HG03025 (cell line): Measurements from ENCODE around the gene COL4A1.

Experiments
- ATAC-seq: cut with Tn5 transposase; IDR thresholded peaks from one replicate; pipeline ENCODE4 v1.9.1; 2021; ENCODE audit warnings: mild to moderate bottlenecking, moderate library complexity; ENCODE audit not compliant: unreplicated experiment, low FRiP score

The COL4A1 gene

DNA sequence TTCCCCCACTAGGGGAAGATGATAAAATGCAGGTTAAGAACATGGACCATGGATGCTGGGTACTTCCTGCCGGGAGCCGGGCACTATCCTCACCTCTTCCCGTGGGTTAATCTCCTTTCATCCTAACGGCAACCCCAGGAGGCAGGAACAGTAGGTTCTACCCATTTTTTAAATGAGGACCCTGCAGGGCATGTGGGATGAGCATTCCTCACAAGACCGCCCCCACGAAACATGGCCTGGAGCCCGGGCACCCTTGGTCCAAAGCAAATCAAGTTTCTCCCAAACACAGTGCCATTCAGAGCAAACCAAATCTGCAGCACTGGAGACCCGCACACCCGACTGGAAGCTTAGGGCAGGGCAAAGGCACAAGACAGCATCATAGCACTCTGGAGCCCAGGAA, 35.5 kb upstream of the COL4A1 start:
- ATAC-seq = no peak

DNA sequence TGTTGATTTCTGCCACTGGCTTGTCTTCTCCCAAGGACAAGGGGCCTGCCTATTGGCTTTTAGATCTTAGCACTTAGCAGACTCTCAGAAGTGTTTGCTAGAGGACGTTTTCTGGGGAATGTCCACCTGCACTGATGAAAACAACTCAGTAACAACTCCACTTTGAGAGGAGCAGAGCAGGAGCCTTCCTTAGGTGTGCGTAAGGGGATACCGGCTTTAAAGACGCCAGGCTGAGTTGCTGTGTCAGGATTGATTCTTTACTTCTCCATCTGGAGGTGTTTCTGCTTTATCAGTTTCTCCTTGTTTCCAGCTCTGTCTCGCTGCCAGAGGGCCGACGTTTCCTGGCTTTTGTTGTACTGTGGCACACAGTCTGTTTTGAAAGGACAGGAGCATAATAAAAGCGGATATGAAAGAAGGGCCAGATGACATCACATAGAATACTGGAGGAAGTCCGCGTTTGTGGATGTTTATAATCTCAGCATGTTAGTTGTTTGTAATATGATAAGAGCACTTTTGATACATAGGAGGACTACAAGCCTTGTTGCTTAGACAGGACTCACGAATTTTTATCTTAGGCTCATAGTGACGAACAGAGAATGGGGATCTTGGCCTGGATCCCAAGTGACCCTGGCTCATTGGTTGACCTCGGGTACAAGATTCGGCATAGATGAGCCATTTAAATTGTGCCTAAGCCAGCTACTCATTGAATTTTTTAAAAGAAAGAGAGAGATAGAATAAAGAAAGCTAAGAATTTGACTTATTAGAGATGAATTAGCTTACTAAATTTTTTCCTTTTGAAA, 34.7 kb upstream of the COL4A1 start:
- no peak for ATAC-seq

DNA sequence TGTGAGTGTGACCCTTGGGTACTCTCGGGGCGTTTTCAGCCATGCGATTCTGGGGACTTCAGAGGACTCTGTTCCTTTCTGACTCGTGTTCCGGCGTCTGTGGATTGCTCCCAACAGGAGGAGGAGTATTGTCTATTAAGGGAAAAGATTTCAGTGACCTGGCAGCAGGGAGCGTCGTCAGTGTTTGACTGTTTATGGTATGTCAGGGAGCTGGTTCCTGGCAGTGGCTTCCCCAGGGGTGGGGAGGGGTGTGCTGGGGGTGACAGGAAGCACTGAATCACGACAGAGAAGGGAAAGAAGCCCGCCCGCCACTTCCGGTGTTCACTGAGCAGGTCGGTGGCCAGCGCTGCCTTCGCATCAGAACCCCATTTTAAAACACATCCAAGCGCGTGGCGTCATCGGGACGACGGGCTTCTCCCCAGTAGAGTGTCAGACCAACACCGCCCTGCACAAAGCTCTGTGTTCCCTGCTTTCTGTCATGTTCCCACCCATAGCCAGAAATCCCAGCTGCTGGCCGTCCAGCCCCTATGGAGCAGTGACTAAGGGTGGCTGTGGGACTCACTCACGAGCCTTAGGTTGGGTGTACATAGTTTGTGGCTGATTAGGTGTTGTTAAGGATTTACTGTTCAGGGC, 34.0 kb upstream of the COL4A1 start:
- ATAC-seq = no peak

DNA sequence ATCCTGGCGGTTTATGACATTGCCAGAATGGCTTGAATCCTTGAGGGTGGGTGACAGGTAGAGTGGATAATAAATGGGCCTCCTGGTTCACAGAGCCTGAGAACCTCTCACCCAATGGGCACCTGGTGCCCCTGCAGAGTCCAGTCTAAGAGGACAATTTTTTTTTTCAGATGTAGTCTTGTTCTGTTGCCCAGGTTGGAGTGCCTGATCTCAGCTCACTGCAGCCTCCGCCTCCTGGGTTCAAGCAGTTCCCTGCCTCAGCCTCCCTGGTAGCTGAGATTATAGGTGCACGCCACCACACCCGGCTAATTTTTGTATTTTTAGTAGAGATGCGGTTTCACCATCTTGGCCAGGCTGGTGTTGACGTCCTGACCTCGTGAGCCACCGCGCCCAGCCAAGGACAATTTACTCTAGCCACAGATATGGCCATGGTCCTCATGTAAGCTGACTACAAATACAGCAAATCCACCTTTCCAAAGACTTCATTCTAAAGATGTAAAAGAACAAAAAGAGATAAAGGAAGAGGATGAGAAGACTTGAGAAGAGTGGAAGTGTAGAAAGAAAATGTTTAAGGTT, 33.1 kb upstream of the COL4A1 start:
- ATAC-seq = no peak

DNA sequence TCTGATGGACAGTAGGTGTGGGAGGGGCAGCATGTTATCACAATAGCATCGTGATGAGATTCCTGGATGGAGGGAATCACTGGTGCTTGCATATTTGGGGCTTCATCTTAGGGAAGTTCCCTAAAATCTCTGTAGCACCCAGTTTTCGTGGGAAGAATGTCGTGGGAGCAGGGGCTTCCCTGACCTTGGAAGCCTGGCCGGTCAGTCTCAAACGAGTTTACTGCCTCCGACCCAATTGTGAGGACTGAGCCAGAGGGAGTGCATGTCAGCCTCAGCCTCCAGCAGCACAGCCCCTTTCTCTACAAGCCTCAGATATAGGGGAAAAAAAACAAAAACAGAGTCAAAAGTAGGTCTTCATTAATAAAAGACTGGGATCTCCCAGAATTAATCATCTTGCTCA, 32.3 kb upstream of the COL4A1 start:
- ATAC-seq = no peak

DNA sequence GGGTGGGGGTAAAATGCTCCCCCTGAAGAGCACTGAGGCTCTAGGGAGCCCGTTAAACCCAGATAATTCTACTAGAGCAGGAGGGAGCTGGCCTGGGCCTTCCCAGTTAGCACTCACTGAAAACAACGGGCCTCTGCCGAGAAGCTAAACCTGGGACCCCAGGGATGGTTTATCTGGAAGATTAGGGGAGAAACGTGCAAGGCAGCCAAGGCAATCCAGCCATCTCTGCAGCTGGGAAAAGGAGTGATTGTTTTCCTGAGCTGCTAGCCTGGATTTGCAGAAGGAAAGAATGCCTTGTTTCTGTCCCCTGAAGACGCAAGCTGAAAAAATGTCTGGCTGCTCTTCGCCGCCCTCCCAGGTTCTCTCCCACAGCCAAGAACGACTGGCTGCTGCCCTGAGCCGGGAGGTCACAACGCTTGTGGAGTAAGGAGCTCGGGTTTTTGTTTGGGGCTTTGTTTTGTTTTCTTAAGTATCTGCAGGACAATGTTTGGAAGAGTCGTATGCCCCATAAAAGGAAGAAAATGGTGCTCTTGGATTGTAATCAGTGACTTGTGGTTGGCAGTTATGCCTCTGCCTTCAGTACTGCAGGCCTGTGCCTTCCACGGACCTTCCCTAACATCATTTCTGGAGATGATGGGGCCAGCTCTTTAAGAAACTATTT, 31.6 kb upstream of the COL4A1 start:
- ATAC-seq = no peak

DNA sequence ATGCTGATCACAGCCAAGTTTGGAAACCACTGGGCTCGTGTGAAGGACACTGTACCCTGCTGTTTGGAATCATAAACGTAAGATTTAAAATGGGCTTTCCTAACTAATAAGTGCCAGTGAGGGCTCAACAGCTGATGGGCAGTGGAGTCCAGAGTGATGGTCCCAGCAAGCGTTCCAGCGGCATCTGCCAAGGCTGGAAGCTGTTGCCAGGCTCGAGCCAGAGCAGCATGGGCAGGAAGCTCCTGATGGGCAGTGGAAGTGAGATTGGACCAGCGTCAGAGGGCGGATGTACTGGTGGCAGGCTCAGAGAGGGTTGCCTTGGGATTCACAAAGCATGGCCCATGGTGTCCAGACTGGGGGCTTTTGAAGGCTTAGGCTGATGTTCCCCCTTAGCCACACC, 30.3 kb upstream of the COL4A1 start:
- no peak for ATAC-seq

DNA sequence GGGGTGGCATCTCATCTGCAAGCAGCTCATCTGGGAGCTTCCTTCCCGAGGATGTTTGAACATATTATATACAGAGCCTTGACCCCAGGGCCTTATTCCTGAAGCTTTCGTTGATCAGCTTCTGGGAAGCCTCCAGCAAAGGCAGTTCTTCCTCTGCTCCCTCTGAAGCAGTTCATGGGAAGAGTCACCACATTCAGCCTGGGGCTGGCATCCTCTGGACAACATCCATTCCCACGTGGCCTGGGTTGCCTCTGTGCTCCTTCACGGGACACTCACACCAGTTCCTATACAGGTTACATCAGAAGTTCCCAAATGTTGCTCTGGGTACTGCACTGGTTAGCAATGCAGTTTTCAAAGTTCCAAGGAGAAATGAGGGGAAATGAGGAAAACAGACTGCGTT, 29.7 kb upstream of the COL4A1 start:
- no peak for ATAC-seq

DNA sequence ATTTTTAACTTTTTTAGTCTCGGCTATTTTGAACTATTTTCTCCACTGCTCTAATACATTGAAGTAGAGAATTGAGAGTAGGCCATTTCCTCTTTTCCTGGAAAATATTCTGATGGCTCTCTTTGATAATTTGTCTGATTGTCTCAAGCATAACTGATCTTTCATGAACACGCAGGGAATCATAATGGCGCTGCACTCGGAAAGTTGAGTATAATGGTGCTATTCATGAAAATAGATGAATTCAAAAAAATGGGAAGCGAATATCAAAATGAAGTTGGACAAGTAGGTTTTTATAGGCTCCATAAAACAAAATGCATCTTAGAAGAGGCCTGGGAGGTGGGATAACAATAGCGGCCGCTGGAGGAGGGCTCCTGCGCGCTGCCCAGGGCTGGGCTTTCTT, 29.2 kb upstream of the COL4A1 start:
- no peak for ATAC-seq

DNA sequence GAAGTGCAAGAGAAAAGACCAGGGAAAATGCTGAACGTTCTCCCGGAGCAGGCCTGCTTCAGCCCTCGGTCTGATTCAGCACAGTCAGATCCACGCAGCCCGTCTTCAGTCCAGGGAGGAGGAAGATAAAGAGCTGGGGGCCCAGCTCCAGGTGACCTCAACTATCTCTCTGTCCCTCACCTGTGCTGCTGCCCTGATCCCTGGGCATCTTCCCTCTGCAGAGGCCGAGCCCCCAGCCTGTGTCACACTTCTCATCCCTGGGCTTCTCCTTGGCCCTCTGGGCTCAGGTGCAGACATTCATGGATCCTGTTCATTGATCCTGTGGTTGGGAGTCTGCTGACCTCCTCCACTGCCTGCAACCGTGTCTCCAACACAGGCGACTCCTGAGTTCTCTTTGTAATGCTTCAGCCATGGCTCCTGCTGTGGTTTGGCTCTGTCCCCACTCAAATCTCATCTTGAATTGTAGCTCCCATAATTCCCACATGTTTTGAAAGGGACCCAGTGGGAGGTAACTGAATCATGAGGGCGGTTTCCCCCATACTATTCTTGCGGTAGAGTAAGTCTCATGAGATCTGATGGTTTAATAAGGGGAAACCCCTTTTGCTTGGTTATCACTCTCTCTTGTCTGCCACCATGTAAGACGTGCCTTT, 28.0 kb upstream of the COL4A1 start:
- ATAC-seq = no peak

DNA sequence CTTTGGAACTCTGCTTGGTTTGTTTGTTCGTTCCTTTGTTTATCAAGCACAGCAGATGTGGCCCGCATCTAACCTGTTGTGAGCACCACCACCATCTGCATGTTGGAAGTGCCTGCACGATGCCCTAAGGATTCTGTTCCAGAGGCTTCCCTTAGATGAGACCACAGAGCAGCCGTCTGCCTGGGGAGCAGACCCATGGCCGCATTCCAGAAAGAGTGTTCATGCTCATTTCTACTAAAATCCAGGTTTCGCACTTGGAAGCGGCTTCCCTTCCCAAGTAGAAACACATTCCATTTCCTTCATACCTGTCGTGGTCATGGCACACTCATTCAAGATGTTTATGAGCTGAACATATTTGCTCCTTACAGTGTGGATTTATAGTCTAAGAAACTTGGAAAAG, 27.3 kb upstream of the COL4A1 start:
- ATAC-seq = no peak

DNA sequence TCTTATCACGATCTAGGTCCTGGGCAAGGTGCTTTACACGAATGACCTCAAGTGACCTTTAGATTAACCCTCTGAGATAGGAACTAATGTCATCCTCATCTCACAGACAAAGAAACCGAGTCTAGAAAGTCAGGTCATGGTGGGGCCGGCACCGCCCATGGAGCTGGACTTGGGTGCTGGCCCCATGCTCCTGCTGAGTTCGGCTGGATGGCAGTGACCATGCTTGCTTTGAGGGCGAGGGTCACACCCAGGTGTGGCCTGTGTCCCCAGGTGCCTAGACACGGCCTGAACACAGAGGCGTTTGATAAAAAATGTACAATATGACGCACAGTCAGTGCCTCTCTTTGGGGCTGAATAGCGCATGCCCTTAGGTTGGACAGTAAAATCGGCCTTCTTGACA, 26.9 kb upstream of the COL4A1 start:
- no peak for ATAC-seq

DNA sequence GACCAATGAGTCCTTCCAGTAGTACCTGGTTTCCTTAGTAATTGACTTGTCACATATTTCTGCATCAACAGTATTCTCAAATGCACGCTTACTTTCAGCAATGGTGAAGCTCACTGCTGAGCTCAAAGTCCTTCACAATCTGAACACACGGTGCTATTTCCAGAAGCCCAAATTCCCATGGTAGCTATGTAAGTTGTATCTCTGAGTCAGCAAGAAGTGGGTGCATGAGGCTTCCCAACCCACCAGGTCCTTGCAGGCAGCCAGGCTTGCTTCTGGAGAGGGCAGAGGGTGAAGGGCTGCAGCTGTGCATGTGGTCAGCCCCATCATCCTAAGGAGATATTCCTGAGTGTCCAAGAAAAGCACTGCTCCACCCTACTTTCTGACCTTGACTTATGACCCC, 25.8 kb upstream of the COL4A1 start:
- ATAC-seq = no peak

DNA sequence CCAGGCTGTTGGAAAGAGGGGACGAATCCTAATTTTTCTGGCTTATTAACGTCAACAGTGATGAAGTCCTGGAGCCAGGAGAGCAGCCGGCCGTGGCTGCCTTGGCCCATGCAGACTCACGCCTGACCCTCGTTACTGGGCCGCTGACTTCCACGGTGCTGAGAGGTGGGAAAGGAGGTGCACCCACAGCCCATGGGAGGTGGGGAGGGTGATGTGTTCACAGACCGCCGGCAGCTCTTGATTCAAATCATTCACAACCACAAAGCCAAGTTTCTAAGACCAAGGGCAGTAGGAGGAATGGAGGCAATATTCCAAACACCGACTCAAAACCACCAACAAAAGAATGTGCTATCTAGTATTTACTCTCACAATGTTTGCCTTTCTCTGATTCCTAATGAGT, 24.4 kb upstream of the COL4A1 start:
- no peak for ATAC-seq

DNA sequence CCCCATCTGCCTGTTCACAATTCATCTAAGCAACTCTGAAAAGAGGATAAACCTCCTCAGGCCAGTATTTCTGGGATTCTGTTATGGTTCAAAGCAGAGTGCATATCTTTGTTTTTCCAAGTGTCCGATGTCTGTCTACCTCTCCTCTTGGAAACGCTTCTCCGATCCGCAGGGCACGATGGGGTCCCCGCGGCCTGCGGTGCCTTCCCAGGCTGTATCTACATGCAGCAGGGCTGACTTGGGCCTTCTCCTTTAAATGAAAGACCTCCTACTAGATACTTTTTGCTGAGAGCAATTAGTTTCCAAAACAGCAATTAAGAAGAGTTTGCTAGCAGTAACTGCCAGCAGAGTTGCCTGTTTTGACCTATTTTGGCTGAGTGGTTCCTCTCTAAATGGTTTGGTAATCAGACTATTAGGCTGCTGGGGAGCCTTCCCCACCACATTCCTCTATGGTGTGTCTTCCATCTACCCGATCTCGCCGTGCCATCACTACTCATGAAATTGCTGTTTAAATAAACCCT, 23.6 kb upstream of the COL4A1 start:
- no peak for ATAC-seq

DNA sequence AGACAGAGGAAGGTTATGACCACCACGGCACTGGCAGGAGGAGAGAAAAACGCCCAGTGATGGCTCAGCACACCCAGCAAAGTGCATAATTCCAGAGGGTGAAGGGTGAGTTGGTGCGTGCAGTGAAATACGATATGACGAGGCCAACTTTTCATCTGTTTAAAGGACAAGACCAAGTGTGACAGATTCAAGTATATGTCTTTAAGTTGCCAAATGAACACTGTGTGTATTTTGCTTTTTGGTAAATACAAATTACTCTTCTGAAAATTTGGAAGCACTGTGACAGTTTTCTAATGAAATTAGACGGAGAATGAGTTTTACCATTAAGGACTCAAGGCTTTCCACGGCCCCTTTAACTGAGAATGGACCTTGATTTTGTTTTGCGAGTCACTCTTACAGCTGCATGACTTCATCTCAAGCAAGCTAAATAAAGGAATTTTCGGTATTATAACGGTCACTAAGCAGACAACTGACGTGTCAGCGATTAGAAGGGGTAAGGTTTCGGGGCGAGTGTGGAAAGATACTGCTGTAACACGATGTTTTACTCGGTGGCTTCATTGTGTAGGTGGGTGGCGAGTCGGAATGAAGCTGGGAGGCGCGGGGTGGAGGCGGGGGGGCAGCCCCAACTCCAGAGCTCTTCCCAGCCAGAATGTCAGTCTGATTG, 23.0 kb upstream of the COL4A1 start:
- no peak for ATAC-seq

DNA sequence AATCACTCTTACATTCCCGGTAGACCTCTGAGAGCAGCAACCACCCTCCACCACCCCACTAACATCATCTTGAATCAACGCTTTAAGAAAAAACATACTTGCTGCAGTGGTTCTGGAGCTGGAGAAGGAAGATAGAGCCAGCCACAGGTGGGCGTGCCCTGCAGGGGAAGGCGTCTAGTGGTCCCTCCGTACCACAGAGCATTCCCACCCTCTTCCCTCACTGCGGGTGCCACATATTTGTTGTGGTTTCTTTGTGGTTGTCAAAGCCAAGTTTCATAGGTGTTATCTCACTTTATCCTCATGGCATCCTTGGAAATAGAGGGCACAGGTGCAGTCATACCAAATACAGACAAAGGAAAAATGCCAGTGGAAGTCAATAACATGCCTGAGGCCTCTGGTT, 22.3 kb upstream of the COL4A1 start:
- no peak for ATAC-seq

DNA sequence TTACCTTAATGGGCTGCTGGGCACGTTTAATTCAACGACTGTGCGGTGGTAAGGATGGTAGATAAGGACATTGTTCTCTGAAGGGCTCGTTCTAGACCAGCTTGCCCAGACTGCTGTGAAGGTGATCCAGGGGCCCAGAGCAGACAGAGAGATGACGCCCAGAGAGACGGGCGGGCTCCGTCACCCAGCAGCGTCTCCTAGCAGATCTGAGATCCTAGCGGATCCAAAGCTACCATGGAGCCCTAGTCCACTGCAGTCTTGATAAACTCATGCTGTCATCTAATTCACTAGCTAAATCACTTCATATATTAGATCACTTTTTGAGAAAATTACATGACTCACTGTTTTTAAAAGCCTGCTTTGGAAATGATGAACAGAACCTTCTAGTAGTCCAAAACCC, 21.6 kb upstream of the COL4A1 start:
- ATAC-seq = no peak

DNA sequence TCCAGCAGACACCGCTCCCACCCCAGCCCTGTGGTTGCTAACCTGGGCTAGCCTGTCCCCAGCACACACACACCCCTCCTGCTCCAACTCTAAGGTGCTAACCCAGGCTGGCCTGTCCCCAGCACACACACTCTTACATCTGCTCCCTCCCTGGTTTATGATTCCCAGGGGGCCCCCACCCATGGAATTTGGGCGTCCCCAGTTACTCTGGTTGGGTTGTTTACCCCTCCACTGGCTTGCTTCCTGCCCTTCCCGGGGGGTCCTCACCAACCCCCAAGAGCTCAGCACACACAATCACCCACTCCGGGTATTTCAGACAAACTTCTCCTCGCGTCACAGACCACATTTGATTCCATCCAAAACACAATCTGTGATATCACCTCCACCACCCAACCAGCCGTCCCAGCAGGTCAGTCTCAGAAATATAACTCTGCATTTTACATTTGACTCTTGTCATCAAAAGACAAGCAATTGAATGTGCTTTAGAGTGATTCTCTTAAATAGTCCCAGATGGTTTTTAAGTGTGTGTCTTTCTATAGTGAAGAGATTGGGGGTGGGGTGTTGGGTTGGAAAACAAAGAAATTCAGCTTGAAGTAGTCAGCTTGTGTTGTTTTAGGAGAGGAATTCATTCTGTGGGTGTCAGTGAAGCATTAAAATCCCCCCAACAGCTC, 20.2 kb upstream of the COL4A1 start:
- no peak for ATAC-seq
